Measurements from ENCODE around the gene SEL1L3. TPM values are rescaled to one million over a fixed set of nuclear protein-coding genes. Genes with fewer than 3 reads are reported as not detected.
"Not testable (repeated sequence)": the region's sequence is repeated elsewhere in the genome, so short reads cannot be mapped to it uniquely, and the experiment has no call there.

Gene SEL1L3
- polyA plus RNA-seq (2013, experiment 1 of 2) = 27.4 TPM
- polyA plus RNA-seq (2013, experiment 2 of 2) = 25.2 TPM

- H3K27ac ChIP-seq (ENCODE audit: low read length, poor library complexity, severe bottlenecking) = no peak within 1 kb of the TSS
- H3K4me2 ChIP-seq (ENCODE audit: low read length, poor library complexity, severe bottlenecking) = peak within 1 kb of the TSS; percentile 98
- no peak within 1 kb of the TSS for H3K4ac ChIP-seq (ENCODE audit: low read depth in 1 of 2, low read length in 2 of 2)
- H3K79me1 ChIP-seq (replicated peaks; ENCODE audit: low read length, poor library complexity, severe bottlenecking) = no peaks in the 10 kb centered on the region
- peak within 1 kb of the TSS; percentile 27 for H2BK120ac ChIP-seq (ENCODE audit: low read depth, low read length)
- no peak within 1 kb of the TSS for H2BK12ac ChIP-seq (ENCODE audit: low read length in 2 of 2)
- H3K4me3 ChIP-seq (ENCODE audit: insufficient read depth in 1 of 2, low read depth in 1 of 2, low read length in 2 of 2) = peak within 1 kb of the TSS; percentile 66 to 69
- no peak within 1 kb of the TSS for H3K18ac ChIP-seq (ENCODE audit: low read depth in 1 of 2, low read length in 2 of 2)
- H2BK15ac ChIP-seq (ENCODE audit: low read depth, poor library complexity, severe bottlenecking) = peak within 1 kb of the TSS; percentile 56
- H4K8ac ChIP-seq (ENCODE audit: low read length) = peak within 1 kb of the TSS; percentile 62
- peak within 1 kb of the TSS; percentile 62 for H3K9ac ChIP-seq (ENCODE audit: low read length)
- no peak within 1 kb of the TSS for H4K91ac ChIP-seq (ENCODE audit: low read length)
- H3K4me1 ChIP-seq (ENCODE audit: control insufficient read depth, insufficient read depth, low read depth, low read length) = peaks cover 5% of the 10 kb centered on the region
- H2AFZ ChIP-seq (ENCODE audit: low read depth, low read length) = no peak within 1 kb of the TSS
- no peak within 1 kb of the TSS for H3K14ac ChIP-seq (ENCODE audit: low read length in 2 of 2)
- under 1% methylated on average over 46 of the region's 115 CpGs for WGBS
- DNase-seq = no peak
- H3K23ac ChIP-seq (ENCODE audit: low read length in 2 of 2) = no peak within 1 kb of the TSS
- H3K9me3 ChIP-seq (ENCODE audit: control insufficient read depth, low read length) = no peaks in the 10 kb centered on the region
- no peak within 1 kb of the TSS for H2BK5ac ChIP-seq (ENCODE audit: low read depth, low read length, poor library complexity, severe bottlenecking)
- no peak within 1 kb of the TSS for H2AK5ac ChIP-seq (ENCODE audit: low read length, severe bottlenecking)
- H3K27me3 ChIP-seq (ENCODE audit: control insufficient read depth in 1 of 2, insufficient read depth in 1 of 2, low read length in 2 of 2) = peaks cover 12 to 17% of the 10 kb centered on the region in 2 experiments
- H3K36me3 ChIP-seq (ENCODE audit: control insufficient read depth in 1 of 2, insufficient read depth in 2 of 2, low read depth in 1 of 2, low read length in 2 of 2) = no peaks in the 10 kb centered on the region
Observed at GRCh38 chr4:25862411-25863346, at the start of gene SEL1L3. Gene SEL1L3 (minus strand): TSS chr4:25862988. CDS start chr4:25862836, 152 bp downstream.

DNA sequence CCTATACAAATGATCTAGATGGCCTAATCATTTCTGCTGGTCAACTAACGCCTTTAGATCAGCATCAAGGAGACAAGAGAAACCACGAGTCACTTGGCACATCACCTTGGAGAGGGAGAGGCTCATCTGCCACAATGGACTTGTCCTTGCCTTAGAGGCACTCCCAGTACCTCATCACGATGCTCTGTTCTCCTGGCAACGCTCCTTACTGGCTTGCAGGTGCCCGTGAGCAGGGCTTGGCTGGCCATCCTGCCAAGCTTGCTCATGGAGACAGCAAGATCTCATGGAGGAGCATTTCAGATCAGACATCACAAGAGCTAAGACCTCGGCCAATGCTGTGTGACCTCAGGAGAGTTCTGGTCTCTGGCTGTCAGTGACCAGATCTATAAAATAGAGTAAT, 48.6 kb upstream of the SEL1L3 start:
- no peaks in the 10 kb centered on the region for H3K9me3 ChIP-seq (ENCODE audit: control insufficient read depth, low read length)
- H2BK120ac ChIP-seq (ENCODE audit: low read depth, low read length) = no peak overlapping the region
- WGBS = 91% methylated on average over 6 of the region's 6 CpGs
- H3K4me2 ChIP-seq (ENCODE audit: low read length, poor library complexity, severe bottlenecking) = no peak overlapping the region
- H4K91ac ChIP-seq (ENCODE audit: low read length) = no peak overlapping the region
- H3K23ac ChIP-seq (ENCODE audit: low read length in 2 of 2) = no peak overlapping the region
- no peak overlapping the region for H3K9ac ChIP-seq (ENCODE audit: low read length)
- no peak overlapping the region for H3K4ac ChIP-seq (ENCODE audit: low read depth in 1 of 2, low read length in 2 of 2)
- H2BK12ac ChIP-seq (ENCODE audit: low read length in 2 of 2) = no peak overlapping the region
- H3K36me3 ChIP-seq (ENCODE audit: control insufficient read depth in 1 of 2, insufficient read depth in 2 of 2, low read depth in 1 of 2, low read length in 2 of 2) = no peaks in the 10 kb centered on the region
- peaks cover 9% of the 10 kb centered on the region for H3K79me1 ChIP-seq (replicated peaks; ENCODE audit: low read length, poor library complexity, severe bottlenecking)
- H4K8ac ChIP-seq (ENCODE audit: low read length) = no peak overlapping the region
- no peak overlapping the region for H3K14ac ChIP-seq (ENCODE audit: low read length in 2 of 2)
- H3K27ac ChIP-seq (ENCODE audit: low read length, poor library complexity, severe bottlenecking) = no peak overlapping the region
- no peak for DNase-seq
- H3K4me1 ChIP-seq (ENCODE audit: control insufficient read depth, insufficient read depth, low read depth, low read length) = peaks cover 13% of the 10 kb centered on the region
- no peak overlapping the region for H2AFZ ChIP-seq (ENCODE audit: low read depth, low read length)
- H2BK15ac ChIP-seq (ENCODE audit: low read depth, poor library complexity, severe bottlenecking) = no peak overlapping the region
- no peak overlapping the region for H2AK5ac ChIP-seq (ENCODE audit: low read length, severe bottlenecking)
- H3K27me3 ChIP-seq (ENCODE audit: control insufficient read depth in 1 of 2, insufficient read depth in 1 of 2, low read length in 2 of 2) = peaks cover 0 to 18% of the 10 kb centered on the region in 2 experiments
- H3K18ac ChIP-seq (ENCODE audit: low read depth in 1 of 2, low read length in 2 of 2) = no peak overlapping the region
- no peak overlapping the region for H3K4me3 ChIP-seq (ENCODE audit: insufficient read depth in 1 of 2, low read depth in 1 of 2, low read length in 2 of 2)
- H2BK5ac ChIP-seq (ENCODE audit: low read depth, low read length, poor library complexity, severe bottlenecking) = no peak overlapping the region

DNA sequence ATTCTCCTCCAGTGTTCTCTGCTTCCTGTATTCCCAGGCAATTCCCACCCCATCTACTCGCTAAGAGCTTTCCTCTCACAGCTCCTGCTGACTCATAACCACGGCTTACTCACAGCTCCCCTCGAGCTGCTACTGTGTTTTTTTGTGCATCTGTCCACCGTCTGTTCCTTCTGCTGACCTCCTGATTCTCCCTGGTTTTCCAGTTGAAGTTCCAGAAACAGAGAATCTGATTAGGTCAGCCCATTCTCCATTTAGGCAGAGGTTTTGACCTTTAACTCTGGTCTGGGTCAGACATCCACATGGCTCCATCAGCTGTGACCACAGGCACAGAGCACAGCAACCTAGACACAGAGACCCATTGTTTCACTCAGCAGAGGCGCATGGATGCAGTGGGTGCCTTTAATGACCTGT, 45.7 kb upstream of the SEL1L3 start:
- Histone ChIP-seq H3K18ac (ENCODE audit: low read depth in 1 of 2, low read length in 2 of 2) (peak overlapping the region in 1 of 2 experiments; percentile 73), H4K91ac (ENCODE audit: low read length) (no peak overlapping the region)
- 0% methylated on average over 4 of the region's 5 CpGs for WGBS

DNA sequence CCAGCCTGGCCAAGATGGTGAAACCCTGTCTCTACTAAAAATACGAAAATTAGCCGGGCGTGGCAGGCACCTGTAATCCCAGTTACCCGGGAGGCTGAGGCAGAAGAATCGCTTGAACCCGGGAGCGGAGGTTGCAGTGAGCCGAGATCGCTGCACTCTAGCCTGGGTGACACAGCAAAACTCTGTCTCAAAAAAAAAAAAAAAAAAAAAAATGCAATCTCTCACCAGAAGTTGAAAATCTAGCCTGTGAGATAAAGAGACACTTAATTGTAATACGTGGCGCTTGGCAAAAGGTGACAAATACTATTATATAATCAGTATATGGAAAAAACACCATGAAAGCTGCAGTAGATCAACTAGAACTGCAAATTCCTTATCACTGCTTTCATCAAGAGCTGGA, 43.3 kb upstream of the SEL1L3 start:
- not testable (repeated sequence) for H3K36me3 ChIP-seq (ENCODE audit: control insufficient read depth in 1 of 2, insufficient read depth in 2 of 2, low read depth in 1 of 2, low read length in 2 of 2); H3K79me1 ChIP-seq (replicated peaks; ENCODE audit: low read length, poor library complexity, severe bottlenecking); H3K4me3 ChIP-seq (ENCODE audit: insufficient read depth in 1 of 2, low read depth in 1 of 2, low read length in 2 of 2); H4K91ac ChIP-seq (ENCODE audit: low read length); H2BK120ac ChIP-seq (ENCODE audit: low read depth, low read length); H2AFZ ChIP-seq (ENCODE audit: low read depth, low read length); H2BK15ac ChIP-seq (ENCODE audit: low read depth, poor library complexity, severe bottlenecking); H2AK5ac ChIP-seq (ENCODE audit: low read length, severe bottlenecking); H3K9me3 ChIP-seq (ENCODE audit: control insufficient read depth, low read length); H3K4me1 ChIP-seq (ENCODE audit: control insufficient read depth, insufficient read depth, low read depth, low read length); H3K27ac ChIP-seq (ENCODE audit: low read length, poor library complexity, severe bottlenecking); H3K27me3 ChIP-seq (ENCODE audit: control insufficient read depth in 1 of 2, insufficient read depth in 1 of 2, low read length in 2 of 2); H2BK12ac ChIP-seq (ENCODE audit: low read length in 2 of 2); DNase-seq; H3K14ac ChIP-seq (ENCODE audit: low read length in 2 of 2); H3K4ac ChIP-seq (ENCODE audit: low read depth in 1 of 2, low read length in 2 of 2); H3K4me2 ChIP-seq (ENCODE audit: low read length, poor library complexity, severe bottlenecking); H4K8ac ChIP-seq (ENCODE audit: low read length); H3K23ac ChIP-seq (ENCODE audit: low read length in 2 of 2); H3K9ac ChIP-seq (ENCODE audit: low read length); H2BK5ac ChIP-seq (ENCODE audit: low read depth, low read length, poor library complexity, severe bottlenecking); H3K18ac ChIP-seq (ENCODE audit: low read depth in 1 of 2, low read length in 2 of 2)
- 93% methylated on average over 7 of the region's 11 CpGs for WGBS

More for the DNA sequence above, 45.7 kb upstream of the SEL1L3 start:
- Histone ChIP-seq H2BK12ac (ENCODE audit: low read length in 2 of 2) (peak overlapping the region; percentile 16 to 80), H3K27me3 (ENCODE audit: control insufficient read depth in 1 of 2, insufficient read depth in 1 of 2, low read length in 2 of 2) (peaks cover 0 to 18% of the 10 kb centered on the region in 2 experiments), H3K4ac (ENCODE audit: low read depth in 1 of 2, low read length in 2 of 2) (no peak overlapping the region), H3K4me2 (ENCODE audit: low read length, poor library complexity, severe bottlenecking) (no peak overlapping the region), H2AK5ac (ENCODE audit: low read length, severe bottlenecking) (no peak overlapping the region), H3K4me1 (ENCODE audit: control insufficient read depth, insufficient read depth, low read depth, low read length) (peaks cover 8% of the 10 kb centered on the region), H3K23ac (ENCODE audit: low read length in 2 of 2) (no peak overlapping the region), H3K9me3 (ENCODE audit: control insufficient read depth, low read length) (no peaks in the 10 kb centered on the region), H2BK120ac (ENCODE audit: low read depth, low read length) (no peak overlapping the region), H3K79me1 (replicated peaks; ENCODE audit: low read length, poor library complexity, severe bottlenecking) (no peaks in the 10 kb centered on the region), H2BK5ac (ENCODE audit: low read depth, low read length, poor library complexity, severe bottlenecking) (no peak overlapping the region), H3K36me3 (ENCODE audit: control insufficient read depth in 1 of 2, insufficient read depth in 2 of 2, low read depth in 1 of 2, low read length in 2 of 2) (no peaks in the 10 kb centered on the region), H4K8ac (ENCODE audit: low read length) (no peak overlapping the region), H3K27ac (ENCODE audit: low read length, poor library complexity, severe bottlenecking) (peak overlapping the region; percentile 42), H2BK15ac (ENCODE audit: low read depth, poor library complexity, severe bottlenecking) (peak overlapping the region; percentile 54), H3K9ac (ENCODE audit: low read length) (no peak overlapping the region), H2AFZ (ENCODE audit: low read depth, low read length) (no peak overlapping the region), H3K4me3 (ENCODE audit: insufficient read depth in 1 of 2, low read depth in 1 of 2, low read length in 2 of 2) (no peak overlapping the region), H3K14ac (ENCODE audit: low read length in 2 of 2) (no peak overlapping the region)
- DNase-seq = peak; percentile 94

Data from mesenchymal stem cell (in vitro differentiated cells and primary cell).